ENCODE results near the gene LIPH. TPM values are rescaled to one million over a fixed set of nuclear protein-coding genes. Genes with fewer than 3 reads are reported as not detected.

LIPH gene
- total and polyA plus RNA-seq, 10 of the 15 experiments (the other 5 are each of a cell fraction or from before 2014, with no cell fraction given) = 2.2 to 11.1 (median 5.4) TPM

DNA sequence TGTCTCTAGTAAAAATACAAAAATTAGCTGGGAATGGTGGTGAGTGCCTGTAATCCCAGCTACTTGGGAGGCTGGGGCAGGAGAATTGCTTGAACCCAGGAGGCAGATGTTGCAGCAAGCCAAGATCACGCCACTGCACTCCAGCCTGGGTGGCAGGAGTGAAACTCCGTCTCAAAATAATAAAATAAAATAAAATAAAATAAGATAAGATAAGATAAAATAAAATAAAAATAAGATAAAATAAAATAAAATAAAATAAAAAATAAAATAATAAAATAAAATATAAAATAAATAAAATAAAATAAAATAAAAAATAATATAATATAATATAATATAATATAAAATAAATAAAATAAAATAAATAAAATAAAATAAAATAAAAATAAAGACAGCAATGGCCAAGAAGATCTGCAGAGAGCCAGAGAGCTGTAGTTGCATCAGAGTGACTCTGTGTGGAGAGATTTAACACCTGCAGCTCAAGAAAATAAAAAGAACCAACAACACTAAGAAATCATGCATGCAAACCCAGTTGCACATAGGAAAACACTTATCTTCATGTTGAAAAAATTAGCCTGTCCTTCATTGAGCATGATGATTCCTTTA lies 25.9 kb downstream of the LIPH start:
- POLR2A ChIA-PET = no interaction called here
- Histone ChIP-seq H4K20me1 (ENCODE audit: control insufficient read depth, insufficient read depth) (no peaks in the 10 kb centered on the region), H2AFZ (ENCODE audit: control insufficient read depth, low read depth, low read length) (no peak overlapping the region), H3K36me3 (ENCODE audit: control insufficient read depth in 2 of 2, insufficient read depth in 2 of 2, low read length in 1 of 2) (no peaks in the 10 kb centered on the region; a peak in 1 of 4 replicates), H3K4me3 (no peak overlapping the region), H3K4me1 (ENCODE audit: control insufficient read depth, insufficient read depth, low read length) (no peaks in the 10 kb centered on the region), H3K27ac (ENCODE audit: control insufficient read depth, insufficient read depth) (no peak overlapping the region), H3K4me2 (ENCODE audit: control insufficient read depth, insufficient read depth) (no peak overlapping the region), H3K27me3 (replicated peaks in 1 of 2; ENCODE audit: control insufficient read depth in 2 of 2, insufficient read depth in 2 of 2, low read length in 1 of 2) (no peaks in the 10 kb centered on the region), H3K79me2 (ENCODE audit: control insufficient read depth, insufficient read depth, low read length) (no peaks in the 10 kb centered on the region), H3K9ac (ENCODE audit: control insufficient read depth, insufficient read depth, low read length) (no peak overlapping the region), H3K9me3 (replicated peaks; ENCODE audit: control insufficient read depth, insufficient read depth, low read length) (no peaks in the 10 kb centered on the region)
- WGBS (ENCODE audit: insufficient coverage, insufficient replicate concordance, low lambda C conversion rate, missing lambda C conversion rate) = 46% methylated on average over 2 of the region's 2 CpGs
- CTCF ChIA-PET = interaction anchor here (1.3 kb wide), 1 partner anchor 65 kb away, joined by 6 read pairs; no protein-coding TSS in a partner anchor
- TF ChIP-seq KLF5 (IDR thresholded peaks at IDR 0.05; ENCODE audit: partially characterized antibody) (no peak), SIX5 (IDR thresholded peaks at IDR 0.05; ENCODE audit: low read depth, low read length, severe bottlenecking) (no peak), MEF2A (IDR thresholded peaks at IDR 0.05; ENCODE audit: insufficient read depth, low read depth, low read length) (no peak), TARDBP (IDR thresholded peaks at IDR 0.05; ENCODE audit: borderline replicate concordance) (no peak)
- TF ChIP-seq, protein P1, sequence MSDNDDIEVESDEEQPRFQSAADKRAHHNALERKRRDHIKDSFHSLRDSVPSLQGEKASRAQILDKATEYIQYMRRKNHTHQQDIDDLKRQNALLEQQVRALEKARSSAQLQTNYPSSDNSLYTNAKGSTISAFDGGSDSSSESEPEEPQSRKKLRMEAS (IDR thresholded peaks at IDR 0.05; ENCODE audit: low read depth, low read length) = no peak
- TF ChIP-seq, protein P2, sequence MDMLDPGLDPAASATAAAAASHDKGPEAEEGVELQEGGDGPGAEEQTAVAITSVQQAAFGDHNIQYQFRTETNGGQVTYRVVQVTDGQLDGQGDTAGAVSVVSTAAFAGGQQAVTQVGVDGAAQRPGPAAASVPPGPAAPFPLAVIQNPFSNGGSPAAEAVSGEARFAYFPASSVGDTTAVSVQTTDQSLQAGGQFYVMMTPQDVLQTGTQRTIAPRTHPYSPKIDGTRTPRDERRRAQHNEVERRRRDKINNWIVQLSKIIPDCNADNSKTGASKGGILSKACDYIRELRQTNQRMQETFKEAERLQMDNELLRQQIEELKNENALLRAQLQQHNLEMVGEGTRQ (IDR thresholded peaks at IDR 0.05; ENCODE audit: borderline replicate concordance, low read depth, low read length) = no peak
- DNase-seq (ENCODE audit: low read depth, low spot score) = no peak
- in situ Hi-C loops (cut with MboI) = no loop called here
- SMC1A ChIA-PET (ENCODE audit: uncharacterized antibody, unreplicated experiment) = interaction anchor here (1.3 kb wide), 1 partner anchor 8 kb away, joined by 3 read pairs; no protein-coding TSS in a partner anchor
- intact Hi-C loops (cut with micrococcal nuclease; ENCODE audit: unreplicated experiment) = no loop called here
- BruUV-seq (replicated peaks) = no TSS peak
- no peak for FAIRE-seq
- RAD21 ChIA-PET (ENCODE audit: unreplicated experiment) = no interaction called here
- no peak for ATAC-seq

Data from GM12878 (cell line).